Lower lobe of right lung (tissue), 2 donors: Measurements from ENCODE around the gene MAP3K5. TPM values are rescaled to one million over a fixed set of nuclear protein-coding genes. Genes with fewer than 3 reads are reported as not detected.
"Not testable (repeated sequence)": the region's sequence is repeated elsewhere in the genome, so short reads cannot be mapped to it uniquely, and the experiment has no call there.

Experiments used
- ATAC-seq, 2 donors: fragments of 200-7000 bp; cut with Tn5 transposase; one replicate each; pipeline ENCODE4 v1.9.1; 2020 to 2022; ENCODE audit warnings: mild to moderate bottlenecking in 2 of 2, moderate library complexity in 2 of 2
- DNase-seq: peaks from one replicate; pipeline ENCODE4 v3.0.0-alpha.2; 2020
- H3K27ac ChIP-seq: fragments of 200-600 bp; one replicate; pipeline ENCODE4 v1.8.0; 2022
- H3K27me3 ChIP-seq: fragments of 200-600 bp; one replicate; pipeline ENCODE4 v1.8.0; 2022; ENCODE audit warnings: low read depth
- H3K36me3 ChIP-seq: fragments of 200-600 bp; one replicate; pipeline ENCODE4 v1.8.0; 2022; ENCODE audit warnings: mild to moderate bottlenecking
- H3K4me1 ChIP-seq: fragments of 200-600 bp; one replicate; pipeline ENCODE4 v1.8.0; 2022
- H3K4me3 ChIP-seq: fragments of 200-600 bp; one replicate; pipeline ENCODE4 v1.8.0; 2022; ENCODE audit warnings: mild to moderate bottlenecking
- H3K9me3 ChIP-seq: fragments of 200-600 bp; one replicate; pipeline ENCODE4 v1.8.0; 2022
- CTCF ChIP-seq: fragments of 200-600 bp; IDR thresholded peaks from one replicate; pipeline ENCODE4 v1.8.0; 2022; ENCODE audit warnings: antibody characterized with exemption, mild to moderate bottlenecking
- intact Hi-C: fragments of 100-400 bp; cut with DNase I; formaldehyde crosslinking; loops from one replicate; pipeline ENCODE4 v1.11.0; 2022
- total RNA-seq: library from RNA; stranded (reverse); fragmentation: NEBNext Ultra II Directional; extraction: Animal tissue kit (Norgen Biotek cat#: 25700); gene quantifications from one replicate; pipeline ENCODE4 v1.2.1, GENCODE V29; 2021
- donor health status: DM: no; HTN: yes; CAD: no; lungs with severe emphysema.

MAP3K5 gene
- total RNA-seq, 1 donor from 2014 or later, result 32.0 TPM

DNA sequence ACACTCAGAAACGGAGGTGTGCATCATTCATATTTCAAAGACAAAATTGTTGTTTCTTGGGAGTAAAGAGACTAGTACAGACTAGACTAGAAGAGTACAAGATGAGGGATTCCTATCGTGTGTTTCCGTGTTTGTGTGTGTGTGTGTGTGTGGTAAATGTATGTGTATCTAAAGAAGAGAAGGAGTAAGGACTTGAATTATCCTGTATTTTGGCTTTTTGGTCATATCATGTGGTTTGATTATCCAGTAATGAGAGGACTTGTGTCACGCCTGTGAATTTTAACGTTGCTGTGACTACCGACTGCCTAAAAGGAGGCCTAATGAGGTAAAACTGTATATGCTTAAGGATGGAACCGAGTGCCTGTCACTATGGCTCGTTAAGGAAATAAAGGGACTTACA is 197.6 kb downstream of the MAP3K5 start:
- Histone ChIP-seq H3K4me1 (peaks cover 21% of the 10 kb centered on the region), H3K27me3 (no peaks in the 10 kb centered on the region), H3K9me3 (no peaks in the 10 kb centered on the region), H3K27ac (no peak overlapping the region), H3K36me3 (peaks cover 66% of the 10 kb centered on the region), H3K4me3 (no peak overlapping the region)
- DNase-seq (no peak), ATAC-seq (no peak)
- intact Hi-C loops, result no loop called here
- no peak for TF ChIP-seq CTCF

DNA sequence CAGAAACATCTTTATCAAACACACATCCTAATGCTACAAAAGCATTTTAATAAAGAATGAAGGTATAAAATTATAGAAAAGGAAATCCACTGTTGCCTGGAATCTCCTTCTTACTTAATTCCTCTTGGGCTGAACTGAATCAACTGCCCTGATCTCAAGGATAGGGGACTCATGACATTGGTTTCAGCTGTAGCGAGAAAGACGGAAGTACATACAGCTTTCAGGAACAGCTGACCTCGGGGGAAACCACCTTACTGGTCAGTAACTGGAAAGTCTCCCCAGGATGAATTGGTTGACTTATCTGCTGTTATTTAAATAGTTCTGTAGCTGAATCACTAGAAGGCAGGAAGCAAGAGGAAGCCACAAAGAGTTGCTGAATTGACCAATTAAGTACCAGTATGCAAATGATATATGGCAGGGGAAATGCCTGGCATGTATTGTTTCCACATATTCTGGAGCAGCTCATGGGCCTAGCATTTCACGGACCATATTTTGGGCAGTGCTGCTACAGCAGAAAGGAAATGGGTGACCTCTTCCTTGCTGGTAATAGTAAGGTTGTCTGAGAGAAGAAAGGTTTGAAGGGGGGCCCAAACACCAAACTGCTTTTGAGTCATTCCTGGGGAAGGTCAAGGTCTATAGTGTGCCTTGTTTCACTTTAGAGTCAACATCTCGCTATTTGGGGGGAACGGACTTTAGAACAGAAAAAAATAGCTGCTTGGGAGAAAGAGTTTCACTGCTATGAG is 198.4 kb downstream of the MAP3K5 start:
- Histone ChIP-seq H3K9me3 (no peaks in the 10 kb centered on the region), H3K36me3 (peaks cover 66% of the 10 kb centered on the region), H3K27me3 (no peaks in the 10 kb centered on the region), H3K4me3 (no peak overlapping the region), H3K27ac (peak overlapping the region; percentile 34), H3K4me1 (peaks cover 21% of the 10 kb centered on the region)
- no peak for TF ChIP-seq CTCF
- DNase-seq (no peak), ATAC-seq (peak; percentile 91 to 92)
- intact Hi-C loops, result no loop called here

DNA sequence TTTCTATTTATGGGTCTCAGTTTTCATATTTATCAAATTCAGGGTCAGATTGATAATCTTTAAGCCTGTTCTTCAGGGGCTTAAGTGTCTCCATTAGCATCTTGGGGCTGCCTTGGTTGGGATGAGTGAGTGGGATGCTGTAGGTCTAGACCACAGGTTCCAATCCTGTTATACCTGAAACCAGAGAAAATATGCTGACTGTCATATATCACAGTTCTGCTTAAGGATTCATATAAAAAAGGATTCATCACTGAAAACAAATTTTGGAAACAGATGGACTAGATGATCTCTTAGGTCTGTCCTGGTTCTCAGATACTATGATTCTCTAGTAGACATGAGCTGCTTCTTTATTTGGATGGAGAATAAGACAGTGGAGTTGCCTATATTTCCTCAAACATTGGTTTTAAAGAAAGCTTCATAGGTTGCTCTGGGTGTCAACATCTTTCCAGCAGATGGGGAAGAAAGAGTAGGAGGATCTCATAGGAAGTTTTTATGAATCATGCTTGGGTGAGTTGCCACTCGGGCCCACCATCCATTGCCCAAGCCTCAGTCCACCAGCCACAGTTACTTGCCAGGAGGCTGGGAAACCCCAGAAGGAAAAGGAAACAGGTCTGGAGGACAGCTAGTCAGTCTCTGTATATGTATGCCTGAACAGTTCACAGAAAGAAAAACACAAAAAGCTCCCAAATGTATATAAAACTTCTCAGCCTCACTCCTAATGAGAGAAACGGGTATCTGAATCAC is 199.2 kb downstream of the MAP3K5 start:
- Histone ChIP-seq H3K36me3 (peaks cover 66% of the 10 kb centered on the region), H3K27me3 (no peaks in the 10 kb centered on the region), H3K4me1 (peaks cover 21% of the 10 kb centered on the region), H3K4me3 (no peak overlapping the region), H3K27ac (no peak overlapping the region), H3K9me3 (no peaks in the 10 kb centered on the region)
- TF ChIP-seq CTCF, result no peak
- peak in 1 of 2 donors; percentile 59 for ATAC-seq
- intact Hi-C loops, result no loop called here
- DNase-seq, result no peak

DNA sequence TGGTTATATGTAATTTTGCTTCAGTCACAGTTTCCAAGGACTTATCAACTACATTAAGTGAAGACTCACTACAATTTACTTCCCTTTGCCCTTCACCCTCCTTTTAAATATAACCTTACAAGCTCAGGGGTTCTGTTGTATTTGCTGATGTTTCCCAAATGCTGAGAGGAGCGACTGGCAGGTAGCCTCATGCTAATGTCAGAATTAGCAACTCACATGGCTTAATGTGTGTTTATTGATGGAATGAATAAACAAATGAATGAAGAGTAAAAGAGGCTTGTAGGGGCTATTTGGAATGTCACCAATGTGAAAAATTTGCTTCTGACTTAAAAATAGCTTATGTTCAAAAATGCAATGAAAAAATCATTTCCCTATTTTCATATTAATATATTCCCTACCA is 200.7 kb downstream of the MAP3K5 start:
- no peak for TF ChIP-seq CTCF
- H3K27me3 ChIP-seq, result no peaks in the 10 kb centered on the region
- ATAC-seq (no peak), DNase-seq (no peak)
- H3K4me1 ChIP-seq, result peaks cover 23% of the 10 kb centered on the region
- intact Hi-C loops, result no loop called here
- H3K27ac ChIP-seq, result no peak overlapping the region
- peaks cover 67% of the 10 kb centered on the region for H3K36me3 ChIP-seq
- no peaks in the 10 kb centered on the region for H3K9me3 ChIP-seq
- no peak overlapping the region for H3K4me3 ChIP-seq

DNA sequence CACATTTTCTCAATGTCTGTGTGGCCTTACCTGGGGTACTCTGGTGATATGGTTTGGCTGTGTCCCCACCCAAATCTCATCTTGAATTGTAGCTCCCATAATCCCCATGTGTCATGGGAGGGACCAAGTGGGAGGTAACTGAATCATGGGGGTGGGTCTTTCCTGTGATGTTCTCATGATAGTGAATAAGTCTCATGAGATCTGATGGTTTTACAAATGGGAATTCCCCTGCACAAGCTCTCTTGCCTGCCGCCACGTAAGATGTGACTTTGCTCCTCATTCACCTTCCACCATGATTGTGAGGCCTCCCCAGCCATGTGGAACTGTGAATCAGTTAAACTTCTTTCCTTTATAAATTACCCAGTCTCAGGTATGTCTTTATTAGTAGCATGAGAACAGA is 201.4 kb downstream of the MAP3K5 start:
- intact Hi-C loops, result not testable (repeated sequence)

GRCh38 chr6:136587527-136587926 is 204.8 kb downstream of the MAP3K5 start:
- intact Hi-C loops, result no loop called here
- ATAC-seq, result no peak
- Histone ChIP-seq H3K9me3 (no peaks in the 10 kb centered on the region), H3K4me1 (peaks cover 11% of the 10 kb centered on the region), H3K27me3 (no peaks in the 10 kb centered on the region), H3K4me3 (no peak overlapping the region), H3K36me3 (peaks cover 68% of the 10 kb centered on the region), H3K27ac (no peak overlapping the region)
- no peak for DNase-seq
- TF ChIP-seq CTCF, result no peak

More for the DNA sequence above, 201.4 kb downstream of the MAP3K5 start:
- peaks cover 67% of the 10 kb centered on the region for H3K36me3 ChIP-seq
- ATAC-seq, DNase-seq, H3K9me3 ChIP-seq, H3K4me3 ChIP-seq, H3K27me3 ChIP-seq, H3K27ac ChIP-seq: not testable (repeated sequence)
- peaks cover 26% of the 10 kb centered on the region for H3K4me1 ChIP-seq
